Measurements from ENCODE around the gene SEC16A.
"Not testable (repeated sequence)": the region's sequence is repeated elsewhere in the genome, so short reads cannot be mapped to it uniquely, and the experiment has no call there.

Gene SEC16A

GRCh38 chr9:136424750-136425362 is 58.0 kb downstream of the SEC16A start:
- FAIRE-seq (no peak), DNase-seq (ENCODE audit: low spot score) (no peak)

- DNase-seq (ENCODE audit: low spot score) (no peak), FAIRE-seq (no peak)
Observed at GRCh38 chr9:136423432-136424146, 59.3 kb downstream of the SEC16A start.

- DNase-seq (ENCODE audit: low spot score) (no peak), FAIRE-seq (no peak)
Observed at GRCh38 chr9:136422876-136423275, 60.0 kb downstream of the SEC16A start.

- DNase-seq (ENCODE audit: low spot score) (no peak), FAIRE-seq (no peak)
Observed at GRCh38 chr9:136421791-136422190, 61.0 kb downstream of the SEC16A start.

GRCh38 chr9:136419092-136419420 is 63.8 kb downstream of the SEC16A start:
- FAIRE-seq: no peak
- DNase-seq (ENCODE audit: low spot score): no peak

GRCh38 chr9:136418182-136419091 is 64.4 kb downstream of the SEC16A start:
- DNase-seq (ENCODE audit: low spot score) (no peak), FAIRE-seq (no peak)

GRCh38 chr9:136416914-136417313 is 65.9 kb downstream of the SEC16A start:
- FAIRE-seq (no peak), DNase-seq (ENCODE audit: low spot score) (no peak)

GRCh38 chr9:136416427-136416826 is 66.4 kb downstream of the SEC16A start:
- FAIRE-seq: no peak

GRCh38 chr9:136412962-136413361 is 69.9 kb downstream of the SEC16A start:
- DNase-seq (ENCODE audit: low spot score) (no peak), FAIRE-seq (no peak)

More at GRCh38 chr9:136416427-136416826, 66.4 kb downstream of the SEC16A start:
- no peak for DNase-seq (ENCODE audit: low spot score)

- FAIRE-seq (no peak), DNase-seq (ENCODE audit: low spot score) (no peak)
Observed at GRCh38 chr9:136411378-136411777, 71.5 kb downstream of the SEC16A start.

GRCh38 chr9:136410500-136411287 is 72.1 kb downstream of the SEC16A start, which contains the start of the genes ENTR1 and PMPCA:
Gene ENTR1 (minus strand): TSS chr9:136410614. CDS start chr9:136410397, 217 bp downstream.
Gene PMPCA (plus strand): TSS chr9:136410658. CDS start chr9:136410669, 11 bp downstream.
- peak; percentile 74 for DNase-seq (ENCODE audit: low spot score)
- FAIRE-seq: no peak

- FAIRE-seq: no peak
Observed at GRCh38 chr9:136409557-136410455, 73.0 kb downstream of the SEC16A start.

GRCh38 chr9:136407911-136408310 is 74.9 kb downstream of the SEC16A start:
- no peak for FAIRE-seq
- no peak for DNase-seq (ENCODE audit: low spot score)

More at GRCh38 chr9:136409557-136410455, 73.0 kb downstream of the SEC16A start:
- no peak for DNase-seq (ENCODE audit: low spot score)

GRCh38 chr9:136407061-136407460 is 75.8 kb downstream of the SEC16A start:
- DNase-seq (ENCODE audit: low spot score); FAIRE-seq: not testable (repeated sequence)

- not testable (repeated sequence) for FAIRE-seq
Observed at GRCh38 chr9:136405904-136406303, 76.9 kb downstream of the SEC16A start.

GRCh38 chr9:136405481-136405880 is 77.4 kb downstream of the SEC16A start:
- DNase-seq (ENCODE audit: low spot score): no peak
- FAIRE-seq: no peak

More at GRCh38 chr9:136405904-136406303, 76.9 kb downstream of the SEC16A start:
- DNase-seq (ENCODE audit: low spot score): not testable (repeated sequence)

GRCh38 chr9:136404801-136405136 is 78.1 kb downstream of the SEC16A start:
- no peak for DNase-seq (ENCODE audit: low spot score)
- no peak for FAIRE-seq

GRCh38 chr9:136403915-136404800 is 78.7 kb downstream of the SEC16A start:
- no peak for DNase-seq (ENCODE audit: low spot score)
- no peak for FAIRE-seq

GRCh38 chr9:136403538-136403914 is 79.3 kb downstream of the SEC16A start:
- FAIRE-seq (no peak), DNase-seq (ENCODE audit: low spot score) (no peak)

Data from RCC 7860 (cell line).